Coronary artery (tissue), 2 donors: ENCODE data around the gene HSPBP1.
"Not testable (repeated sequence)": the region's sequence is repeated elsewhere in the genome, so short reads cannot be mapped to it uniquely, and the experiment has no call there.

ENCODE experiments used
- DNase-seq: peaks from one replicate; pipeline ENCODE4 v3.0.0-alpha.2; 2017; ENCODE audit warnings: low spot score
- H3K27ac ChIP-seq, 2 donors: fragments of 200-600 bp; sonication (generic); one replicate each; pipeline ENCODE4 v1.5.1; 2016 to 2019
- H3K4me3 ChIP-seq: fragments of 200-600 bp; sonication (generic); 2 replicates; pipeline ENCODE4 v1.5.1; 2016; ENCODE audit warnings: mild to moderate bottlenecking, moderate library complexity
- CTCF ChIP-seq: fragments of 200-600 bp; sonication (generic); IDR thresholded peaks from one replicate; pipeline ENCODE4 v1.5.1; 2019; ENCODE audit warnings: antibody characterized with exemption

Gene HSPBP1

GRCh38 chr19:55228015-55228391, 51.9 kb downstream of the HSPBP1 start:
- no peak for DNase-seq

GRCh38 chr19:55227241-55228014, 52.5 kb downstream of the HSPBP1 start:
- DNase-seq, result no peak
- H3K27ac ChIP-seq, result no peak overlapping the region
- TF ChIP-seq CTCF, result no peak
- H3K4me3 ChIP-seq, result no peak overlapping the region

More at GRCh38 chr19:55228015-55228391, 51.9 kb downstream of the HSPBP1 start:
- Histone ChIP-seq H3K27ac (no peak overlapping the region), H3K4me3 (no peak overlapping the region)
- no peak for TF ChIP-seq CTCF

- no peak overlapping the region for H3K27ac ChIP-seq
- no peak for DNase-seq
- TF ChIP-seq CTCF, result no peak
- H3K4me3 ChIP-seq, result no peak overlapping the region
Observed at GRCh38 chr19:55226788-55227187, 53.1 kb downstream of the HSPBP1 start.

GRCh38 chr19:55226273-55226672, 53.6 kb downstream of the HSPBP1 start:
- Histone ChIP-seq H3K4me3 (no peak overlapping the region), H3K27ac (no peak overlapping the region)
- DNase-seq, result no peak
- no peak for TF ChIP-seq CTCF

- Histone ChIP-seq H3K27ac (no peak overlapping the region), H3K4me3 (no peak overlapping the region)
- no peak for TF ChIP-seq CTCF
- DNase-seq, result no peak
Observed at GRCh38 chr19:55225415-55225958, 54.4 kb downstream of the HSPBP1 start.

- H3K27ac ChIP-seq, H3K4me3 ChIP-seq, DNase-seq: not testable (repeated sequence)
Observed at GRCh38 chr19:55224679-55225414, 55.1 kb downstream of the HSPBP1 start.

GRCh38 chr19:55224038-55224665, 55.8 kb downstream of the HSPBP1 start:
- no peak overlapping the region for H3K4me3 ChIP-seq
- no peak for DNase-seq
- H3K27ac ChIP-seq, result no peak overlapping the region
- TF ChIP-seq CTCF, result no peak
